ENCODE data around the gene GRHL3.

GRCh38 chr1:24275510-24275909, 43.6 kb upstream of the GRHL3 start:
- TF ChIP-seq CTCF (IDR thresholded peaks at IDR 0.05) (no peak), POLR2AphosphoS5 (IDR thresholded peaks at IDR 0.05) (no peak), EP300 (IDR thresholded peaks at IDR 0.05; ENCODE audit: low read depth) (no peak)

Measured in transverse colon (tissue), 4 donors.